Endothelial cell (in vitro differentiated cells): ENCODE data around the gene LEKR1. TPM values are rescaled to one million over a fixed set of nuclear protein-coding genes. Genes with fewer than 3 reads are reported as not detected.

Experiments used
- DNase-seq: peaks from one replicate; pipeline ENCODE4 v3.0.0; 2021; ENCODE audit warnings: low spot score
- H3K27ac Mint-ChIP-seq: one replicate; pipeline ENCODE4 v1.8.0; 2021; ENCODE audit warnings: mixed read lengths, inconsistent platforms; ENCODE audit not compliant: unreplicated experiment
- H3K27me3 Mint-ChIP-seq: one replicate; pipeline ENCODE4 v1.8.0; 2021; ENCODE audit warnings: mild to moderate bottlenecking, moderate library complexity, mixed read lengths, inconsistent platforms; ENCODE audit not compliant: unreplicated experiment
- H3K36me3 Mint-ChIP-seq: one replicate; pipeline ENCODE4 v1.8.0; 2021; ENCODE audit warnings: mild to moderate bottlenecking, low read depth, mixed read lengths, inconsistent platforms; ENCODE audit not compliant: unreplicated experiment
- H3K4me1 Mint-ChIP-seq: one replicate; pipeline ENCODE4 v1.8.0; 2021; ENCODE audit warnings: mild to moderate bottlenecking, mixed read lengths, inconsistent platforms; ENCODE audit not compliant: unreplicated experiment
- H3K4me3 Mint-ChIP-seq: one replicate; pipeline ENCODE4 v1.8.0; 2021; ENCODE audit warnings: mild to moderate bottlenecking, mixed read lengths, inconsistent platforms; ENCODE audit not compliant: unreplicated experiment
- H3K9me3 Mint-ChIP-seq: one replicate; pipeline ENCODE4 v1.8.0; 2021; ENCODE audit warnings: mixed read lengths, inconsistent platforms; ENCODE audit not compliant: unreplicated experiment
- CTCF ChIP-seq: fragments of 200-600 bp; sonication (generic); IDR thresholded peaks from one replicate; pipeline ENCODE4 v1.5.0; 2021; ENCODE audit warnings: antibody characterized with exemption; ENCODE audit not compliant: unreplicated experiment
- total RNA-seq: library from RNA; stranded (reverse); fragmentation: NEBNext Ultra II Directional; extraction: Animal tissue kit (Norgen Biotek cat#: 25700); gene quantifications from one replicate; pipeline ENCODE4 v1.2.1, GENCODE V29; 2021; ENCODE audit not compliant: unreplicated experiment

LEKR1 gene
- total RNA-seq, 1 donor from 2014 or later = 0.18 TPM

- no peaks in the 10 kb centered on the region for H3K9me3 Mint-ChIP-seq
- TF ChIP-seq CTCF = no peak
- no peak for DNase-seq
- no peak overlapping the region for H3K27ac Mint-ChIP-seq
- no peaks in the 10 kb centered on the region for H3K27me3 Mint-ChIP-seq
- no peaks in the 10 kb centered on the region for H3K4me1 Mint-ChIP-seq
- no peak overlapping the region for H3K4me3 Mint-ChIP-seq
- no peaks in the 10 kb centered on the region for H3K36me3 Mint-ChIP-seq
These were observed 113.2 kb downstream of the LEKR1 start for GRCh38 chr3:156939315-156939714.

GRCh38 chr3:156941311-156941710 is 115.2 kb downstream of the LEKR1 start:
- no peak for DNase-seq
- Mint-ChIP-seq H3K27me3 (no peaks in the 10 kb centered on the region), H3K4me3 (no peak overlapping the region), H3K9me3 (no peaks in the 10 kb centered on the region), H3K36me3 (no peaks in the 10 kb centered on the region), H3K27ac (no peak overlapping the region), H3K4me1 (no peaks in the 10 kb centered on the region)
- TF ChIP-seq CTCF = no peak

- Mint-ChIP-seq H3K4me1 (no peaks in the 10 kb centered on the region), H3K4me3 (no peak overlapping the region), H3K27me3 (peaks cover 3% of the 10 kb centered on the region), H3K9me3 (no peaks in the 10 kb centered on the region), H3K36me3 (no peaks in the 10 kb centered on the region), H3K27ac (no peak overlapping the region)
- TF ChIP-seq CTCF = no peak
- DNase-seq = no peak
These were observed 122.5 kb downstream of the LEKR1 start for GRCh38 chr3:156948402-156949210.

GRCh38 chr3:156952011-156952410 is 125.9 kb downstream of the LEKR1 start:
- Mint-ChIP-seq H3K9me3 (no peaks in the 10 kb centered on the region), H3K4me3 (no peak overlapping the region), H3K36me3 (no peaks in the 10 kb centered on the region), H3K4me1 (no peaks in the 10 kb centered on the region), H3K27ac (no peak overlapping the region), H3K27me3 (peaks cover 3% of the 10 kb centered on the region)
- TF ChIP-seq CTCF = no peak
- no peak for DNase-seq

- Mint-ChIP-seq H3K36me3 (no peaks in the 10 kb centered on the region), H3K4me3 (no peak overlapping the region), H3K27ac (no peak overlapping the region), H3K4me1 (no peaks in the 10 kb centered on the region), H3K9me3 (no peaks in the 10 kb centered on the region), H3K27me3 (no peaks in the 10 kb centered on the region)
- no peak for DNase-seq
- no peak for TF ChIP-seq CTCF
These were observed 131.6 kb downstream of the LEKR1 start for GRCh38 chr3:156957715-156958114.
